Stimulated activated memory B cell treated with anti-CD40 and anti-IgM and Interleukin-4, amounts not matched to agents 10 μg/mL and 1 μg/mL and 100 μg/mL, for 72 hours (primary cell): ENCODE data around the gene RNF17.
"Not testable (repeated sequence)": the region's sequence is repeated elsewhere in the genome, so short reads cannot be mapped to it uniquely, and the experiment has no call there.

ENCODE experiments used
- ATAC-seq: fragments of 150-1000 bp; cut with Tn5 transposase; 2 replicates; pipeline ENCODE4 v1.10.0; 2021
- H3K27ac Mint-ChIP-seq: one replicate; pipeline ENCODE4 v1.8.0; 2022; ENCODE audit warnings: mild to moderate bottlenecking, mixed read lengths
- H3K27me3 Mint-ChIP-seq: one replicate; pipeline ENCODE4 v1.8.0; 2022; ENCODE audit warnings: mixed read lengths
- H3K36me3 Mint-ChIP-seq: one replicate; pipeline ENCODE4 v1.8.0; 2022; ENCODE audit warnings: mixed read lengths
- H3K4me1 Mint-ChIP-seq: one replicate; pipeline ENCODE4 v1.8.0; 2022; ENCODE audit warnings: mixed read lengths
- H3K4me3 Mint-ChIP-seq: one replicate; pipeline ENCODE4 v1.8.0; 2022; ENCODE audit warnings: mild to moderate bottlenecking, moderate library complexity, mixed read lengths
- H3K9me3 Mint-ChIP-seq: one replicate; pipeline ENCODE4 v1.8.0; 2022; ENCODE audit warnings: mixed read lengths

RNF17 gene, protein sequence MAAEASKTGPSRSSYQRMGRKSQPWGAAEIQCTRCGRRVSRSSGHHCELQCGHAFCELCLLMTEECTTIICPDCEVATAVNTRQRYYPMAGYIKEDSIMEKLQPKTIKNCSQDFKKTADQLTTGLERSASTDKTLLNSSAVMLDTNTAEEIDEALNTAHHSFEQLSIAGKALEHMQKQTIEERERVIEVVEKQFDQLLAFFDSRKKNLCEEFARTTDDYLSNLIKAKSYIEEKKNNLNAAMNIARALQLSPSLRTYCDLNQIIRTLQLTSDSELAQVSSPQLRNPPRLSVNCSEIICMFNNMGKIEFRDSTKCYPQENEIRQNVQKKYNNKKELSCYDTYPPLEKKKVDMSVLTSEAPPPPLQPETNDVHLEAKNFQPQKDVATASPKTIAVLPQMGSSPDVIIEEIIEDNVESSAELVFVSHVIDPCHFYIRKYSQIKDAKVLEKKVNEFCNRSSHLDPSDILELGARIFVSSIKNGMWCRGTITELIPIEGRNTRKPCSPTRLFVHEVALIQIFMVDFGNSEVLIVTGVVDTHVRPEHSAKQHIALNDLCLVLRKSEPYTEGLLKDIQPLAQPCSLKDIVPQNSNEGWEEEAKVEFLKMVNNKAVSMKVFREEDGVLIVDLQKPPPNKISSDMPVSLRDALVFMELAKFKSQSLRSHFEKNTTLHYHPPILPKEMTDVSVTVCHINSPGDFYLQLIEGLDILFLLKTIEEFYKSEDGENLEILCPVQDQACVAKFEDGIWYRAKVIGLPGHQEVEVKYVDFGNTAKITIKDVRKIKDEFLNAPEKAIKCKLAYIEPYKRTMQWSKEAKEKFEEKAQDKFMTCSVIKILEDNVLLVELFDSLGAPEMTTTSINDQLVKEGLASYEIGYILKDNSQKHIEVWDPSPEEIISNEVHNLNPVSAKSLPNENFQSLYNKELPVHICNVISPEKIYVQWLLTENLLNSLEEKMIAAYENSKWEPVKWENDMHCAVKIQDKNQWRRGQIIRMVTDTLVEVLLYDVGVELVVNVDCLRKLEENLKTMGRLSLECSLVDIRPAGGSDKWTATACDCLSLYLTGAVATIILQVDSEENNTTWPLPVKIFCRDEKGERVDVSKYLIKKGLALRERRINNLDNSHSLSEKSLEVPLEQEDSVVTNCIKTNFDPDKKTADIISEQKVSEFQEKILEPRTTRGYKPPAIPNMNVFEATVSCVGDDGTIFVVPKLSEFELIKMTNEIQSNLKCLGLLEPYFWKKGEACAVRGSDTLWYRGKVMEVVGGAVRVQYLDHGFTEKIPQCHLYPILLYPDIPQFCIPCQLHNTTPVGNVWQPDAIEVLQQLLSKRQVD (N-terminal part only)

DNA sequence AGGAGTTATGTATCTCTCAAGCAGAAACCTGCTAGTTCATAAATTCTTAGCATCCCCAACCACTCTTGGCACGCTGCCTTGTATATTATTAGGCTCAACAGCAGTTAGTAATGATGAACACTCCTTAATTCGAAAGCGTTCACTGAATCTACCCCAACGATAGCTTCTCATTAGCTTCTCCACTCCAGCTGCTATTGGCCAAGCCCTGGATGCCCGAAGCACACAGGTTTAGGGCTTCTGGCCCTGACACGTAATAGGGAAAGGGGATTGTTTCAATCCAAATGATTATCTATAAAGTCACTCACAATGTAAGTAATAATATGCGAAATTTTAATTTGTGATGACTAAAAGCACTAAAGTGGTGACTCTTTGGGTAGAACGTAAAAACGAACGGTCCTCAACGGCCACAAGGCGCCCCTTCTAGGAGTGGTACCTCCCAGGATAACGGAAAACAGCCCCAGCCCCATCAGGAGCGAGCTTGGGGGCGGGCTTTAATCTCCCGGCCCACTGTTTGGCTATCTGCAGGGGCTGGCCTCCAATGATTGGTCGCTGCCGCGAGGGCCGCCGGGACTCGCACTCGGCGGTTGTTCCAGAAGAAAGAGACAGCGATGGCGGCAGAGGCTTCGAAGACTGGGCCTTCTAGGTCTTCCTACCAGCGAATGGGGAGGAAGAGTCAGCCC lies at the start of gene RNF17:
Gene RNF17, plus strand, starts transcription at position 574 of the 680 bp plus-strand sequence. Its CDS starts 35 bp downstream, at position 609.
- Mint-ChIP-seq H3K27me3 (peaks cover 10% of the 10 kb centered on the region), H3K4me3 (no peak within 1 kb of the TSS), H3K4me1 (no peaks in the 10 kb centered on the region), H3K27ac (no peak within 1 kb of the TSS), H3K36me3 (no peaks in the 10 kb centered on the region), H3K9me3 (no peaks in the 10 kb centered on the region)
- no peak for ATAC-seq

DNA sequence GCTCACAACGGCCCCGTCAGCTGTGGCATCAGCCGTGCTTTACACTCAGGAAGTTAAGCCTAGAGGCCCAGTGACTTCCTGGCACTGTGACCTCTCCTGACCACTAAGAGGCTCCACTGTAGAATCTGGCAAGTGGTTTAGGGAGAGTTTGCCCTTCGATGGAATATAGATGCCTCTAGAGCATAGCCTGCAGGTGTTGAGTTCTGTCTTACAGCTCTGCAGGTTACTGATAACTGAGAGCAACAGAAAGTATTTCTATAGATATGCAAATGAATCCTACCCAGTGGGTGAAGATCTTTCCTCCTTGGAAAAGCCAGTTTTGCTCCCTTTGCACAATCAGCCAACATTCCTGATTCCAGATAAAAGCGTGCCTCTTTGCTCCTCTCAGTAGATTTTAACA lies 48.0 kb upstream of the RNF17 start:
- Mint-ChIP-seq H3K36me3 (no peaks in the 10 kb centered on the region), H3K9me3 (no peaks in the 10 kb centered on the region), H3K27ac (no peak overlapping the region), H3K27me3 (peaks cover 38% of the 10 kb centered on the region), H3K4me1 (no peaks in the 10 kb centered on the region), H3K4me3 (no peak overlapping the region)
- ATAC-seq = no peak

DNA sequence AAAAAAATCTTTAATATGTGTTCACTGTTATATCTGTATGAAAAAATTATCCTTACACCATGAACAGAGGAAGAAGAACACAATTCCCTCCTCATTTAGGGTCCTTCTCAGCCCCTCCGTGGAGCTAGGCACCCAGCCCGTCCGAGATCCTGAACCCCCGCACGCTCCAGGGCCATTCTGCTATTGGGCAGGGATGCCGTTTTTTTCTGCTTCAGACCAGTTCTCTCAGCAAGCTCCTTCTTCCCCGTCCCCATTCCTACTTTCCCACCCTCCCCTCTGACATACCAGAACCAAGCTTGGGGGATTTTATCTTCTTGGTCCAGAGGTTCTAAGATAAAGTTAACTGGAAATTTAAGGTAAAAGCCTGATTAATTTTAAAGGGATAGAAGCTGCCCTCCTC lies 47.5 kb upstream of the RNF17 start:
- no peak for ATAC-seq
- H3K27me3 Mint-ChIP-seq = peaks cover 38% of the 10 kb centered on the region
- H3K36me3 Mint-ChIP-seq = no peaks in the 10 kb centered on the region
- H3K9me3 Mint-ChIP-seq = no peaks in the 10 kb centered on the region
- H3K27ac Mint-ChIP-seq = no peak overlapping the region
- H3K4me1 Mint-ChIP-seq = no peaks in the 10 kb centered on the region
- no peak overlapping the region for H3K4me3 Mint-ChIP-seq

DNA sequence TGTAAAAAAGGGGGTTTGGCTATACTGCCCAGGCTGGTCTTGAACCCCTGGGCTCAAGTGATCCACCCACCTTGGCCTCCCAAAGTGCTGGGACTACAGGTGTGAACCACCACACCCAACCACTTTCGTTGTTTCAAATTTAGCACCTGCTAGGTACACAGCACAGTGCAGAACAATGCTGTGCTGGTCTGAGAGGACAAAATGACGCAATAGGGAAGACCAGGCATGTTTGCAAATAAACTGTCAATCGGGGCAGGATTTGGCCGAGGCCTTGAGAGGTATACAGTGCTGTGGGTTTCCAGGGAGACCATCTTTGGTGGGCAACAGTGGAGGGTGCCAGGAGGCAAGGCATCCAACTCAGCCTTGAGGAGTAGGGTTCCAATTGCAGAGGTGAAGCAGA lies 46.8 kb upstream of the RNF17 start:
- H3K4me3 Mint-ChIP-seq = no peak overlapping the region
- H3K9me3 Mint-ChIP-seq = no peaks in the 10 kb centered on the region
- no peaks in the 10 kb centered on the region for H3K36me3 Mint-ChIP-seq
- peaks cover 38% of the 10 kb centered on the region for H3K27me3 Mint-ChIP-seq
- H3K27ac Mint-ChIP-seq = no peak overlapping the region
- no peaks in the 10 kb centered on the region for H3K4me1 Mint-ChIP-seq
- ATAC-seq = no peak

DNA sequence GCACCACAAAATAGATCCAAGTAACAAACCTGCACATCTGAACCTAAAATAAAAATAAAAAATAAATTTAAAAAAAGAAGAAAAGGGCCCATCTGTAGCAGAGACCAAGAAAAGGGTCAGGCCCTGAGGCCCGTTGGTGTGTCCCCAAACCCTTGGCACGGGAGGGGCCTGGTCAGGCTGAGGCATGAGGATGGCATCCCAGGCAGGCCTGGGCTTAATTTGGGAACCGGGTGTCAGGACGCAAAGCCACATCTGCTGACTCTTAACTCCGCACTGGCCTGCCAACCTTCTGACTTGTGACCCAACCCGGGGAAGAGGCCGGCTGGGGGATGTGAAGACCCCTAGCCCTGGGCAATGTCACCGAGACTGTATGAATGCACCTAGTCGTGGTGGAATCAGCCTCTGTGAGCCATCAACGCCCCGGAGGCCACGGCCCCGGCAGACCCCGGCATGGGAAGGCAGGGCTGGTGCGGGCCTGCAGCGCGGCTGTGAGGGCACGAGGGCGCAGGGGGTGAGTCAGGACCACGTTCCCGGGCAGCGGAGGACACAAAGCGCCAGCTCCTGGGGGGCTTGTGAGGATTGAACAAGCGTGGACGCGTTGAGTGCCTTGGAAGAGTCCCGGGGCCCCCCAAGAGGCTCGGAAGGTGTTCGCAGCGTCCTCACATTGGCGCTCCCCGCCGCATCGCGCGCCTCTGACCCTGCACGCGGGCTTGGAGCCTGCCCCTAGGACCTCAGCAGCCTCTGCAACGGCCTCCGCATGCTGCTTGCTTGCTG lies 45.6 kb upstream of the RNF17 start:
- Mint-ChIP-seq H3K27ac (no peak overlapping the region), H3K4me3 (no peak overlapping the region), H3K9me3 (no peaks in the 10 kb centered on the region), H3K36me3 (no peaks in the 10 kb centered on the region), H3K4me1 (no peaks in the 10 kb centered on the region), H3K27me3 (peaks cover 41% of the 10 kb centered on the region)
- ATAC-seq = no peak

DNA sequence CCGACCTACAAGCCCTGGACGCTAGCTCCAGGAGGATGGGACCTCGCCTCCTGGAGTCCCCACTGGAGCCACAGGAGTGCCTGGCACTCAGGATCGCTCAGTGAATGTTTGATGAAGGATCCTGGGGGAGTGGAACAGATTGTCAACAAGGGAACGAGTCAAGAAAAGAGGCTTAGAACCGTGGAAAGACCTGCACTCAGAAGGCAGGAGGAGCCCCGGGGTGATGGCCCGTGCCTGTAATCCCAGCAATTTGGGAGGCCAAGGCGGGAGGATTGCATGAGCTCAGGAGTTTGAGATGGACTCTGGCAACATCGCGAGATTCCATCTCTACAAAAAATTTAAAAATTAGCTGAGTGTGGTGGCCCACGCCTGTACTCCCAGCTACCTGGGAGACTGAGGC lies 44.8 kb upstream of the RNF17 start:
- no peaks in the 10 kb centered on the region for H3K36me3 Mint-ChIP-seq
- no peak for ATAC-seq
- no peaks in the 10 kb centered on the region for H3K9me3 Mint-ChIP-seq
- H3K4me3 Mint-ChIP-seq = no peak overlapping the region
- no peaks in the 10 kb centered on the region for H3K4me1 Mint-ChIP-seq
- peaks cover 49% of the 10 kb centered on the region for H3K27me3 Mint-ChIP-seq
- no peak overlapping the region for H3K27ac Mint-ChIP-seq

DNA sequence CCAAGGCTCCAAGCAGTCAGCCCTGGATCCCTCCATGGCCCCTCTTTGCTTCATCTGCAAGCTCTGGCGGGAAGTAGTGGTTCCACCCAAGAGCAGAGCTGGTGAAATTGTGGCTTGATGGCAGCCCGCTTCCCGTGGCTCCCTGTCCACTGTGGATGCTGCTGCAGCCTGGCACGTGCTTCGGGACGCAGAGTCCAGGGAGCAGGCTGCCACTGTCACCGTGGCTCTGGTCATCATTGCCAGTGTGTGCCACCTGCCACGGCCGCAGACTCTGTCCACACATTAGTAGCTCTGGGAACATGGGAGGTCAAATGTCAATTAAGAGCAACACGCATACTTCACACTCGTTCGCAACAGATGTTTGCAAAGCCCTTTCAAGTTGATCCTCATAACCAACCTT lies 40.8 kb upstream of the RNF17 start:
- H3K27me3 Mint-ChIP-seq = peaks cover 47% of the 10 kb centered on the region
- ATAC-seq = no peak
- H3K9me3 Mint-ChIP-seq = no peaks in the 10 kb centered on the region
- H3K4me1 Mint-ChIP-seq = no peaks in the 10 kb centered on the region
- H3K36me3 Mint-ChIP-seq = no peaks in the 10 kb centered on the region
- no peak overlapping the region for H3K4me3 Mint-ChIP-seq
- no peak overlapping the region for H3K27ac Mint-ChIP-seq

DNA sequence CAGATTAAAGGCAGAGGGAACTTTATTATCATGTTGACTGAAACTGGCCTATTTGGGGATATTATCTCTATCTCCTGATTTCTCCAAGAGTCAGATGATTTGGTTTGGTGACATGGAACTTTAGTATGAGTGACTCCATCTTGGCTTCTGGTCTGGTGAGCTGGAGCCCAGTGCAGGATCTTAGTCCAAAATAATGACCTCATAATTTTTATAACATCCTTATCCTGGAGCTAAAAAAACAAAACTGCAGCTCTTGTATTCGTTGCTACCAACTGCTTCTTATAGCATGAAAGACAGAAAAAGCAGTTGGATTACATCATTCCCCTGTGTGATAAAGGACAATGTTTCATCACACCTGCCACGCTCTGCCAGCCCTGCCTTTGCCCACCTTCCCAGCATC lies 39.3 kb upstream of the RNF17 start:
- H3K9me3 Mint-ChIP-seq = no peaks in the 10 kb centered on the region
- peaks cover 42% of the 10 kb centered on the region for H3K27me3 Mint-ChIP-seq
- no peaks in the 10 kb centered on the region for H3K4me1 Mint-ChIP-seq
- no peaks in the 10 kb centered on the region for H3K36me3 Mint-ChIP-seq
- no peak for ATAC-seq
- H3K27ac Mint-ChIP-seq = no peak overlapping the region
- H3K4me3 Mint-ChIP-seq = no peak overlapping the region

DNA sequence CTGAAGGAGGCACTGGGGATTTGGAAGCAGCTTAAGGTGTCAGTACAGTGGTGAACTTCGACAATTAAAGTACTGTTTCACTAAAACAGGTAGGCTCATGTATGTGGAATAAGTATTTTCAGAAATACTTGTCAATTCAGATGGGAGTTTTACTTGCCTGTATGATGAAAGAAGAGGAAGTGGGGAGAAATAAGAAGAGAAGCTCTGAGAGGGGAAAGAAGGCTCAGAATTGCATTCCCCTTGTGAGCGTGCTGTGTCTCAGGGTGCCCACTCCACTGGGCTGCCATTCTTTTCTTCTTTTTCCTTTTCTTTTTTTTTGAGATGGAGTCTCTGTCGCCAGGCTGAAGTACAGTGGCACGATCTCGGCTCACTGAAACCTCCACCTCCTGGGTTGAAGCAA lies 38.6 kb upstream of the RNF17 start:
- Mint-ChIP-seq H3K36me3 (no peaks in the 10 kb centered on the region), H3K4me1 (no peaks in the 10 kb centered on the region), H3K4me3 (no peak overlapping the region), H3K9me3 (no peaks in the 10 kb centered on the region), H3K27me3 (peaks cover 38% of the 10 kb centered on the region), H3K27ac (no peak overlapping the region)
- ATAC-seq = no peak

DNA sequence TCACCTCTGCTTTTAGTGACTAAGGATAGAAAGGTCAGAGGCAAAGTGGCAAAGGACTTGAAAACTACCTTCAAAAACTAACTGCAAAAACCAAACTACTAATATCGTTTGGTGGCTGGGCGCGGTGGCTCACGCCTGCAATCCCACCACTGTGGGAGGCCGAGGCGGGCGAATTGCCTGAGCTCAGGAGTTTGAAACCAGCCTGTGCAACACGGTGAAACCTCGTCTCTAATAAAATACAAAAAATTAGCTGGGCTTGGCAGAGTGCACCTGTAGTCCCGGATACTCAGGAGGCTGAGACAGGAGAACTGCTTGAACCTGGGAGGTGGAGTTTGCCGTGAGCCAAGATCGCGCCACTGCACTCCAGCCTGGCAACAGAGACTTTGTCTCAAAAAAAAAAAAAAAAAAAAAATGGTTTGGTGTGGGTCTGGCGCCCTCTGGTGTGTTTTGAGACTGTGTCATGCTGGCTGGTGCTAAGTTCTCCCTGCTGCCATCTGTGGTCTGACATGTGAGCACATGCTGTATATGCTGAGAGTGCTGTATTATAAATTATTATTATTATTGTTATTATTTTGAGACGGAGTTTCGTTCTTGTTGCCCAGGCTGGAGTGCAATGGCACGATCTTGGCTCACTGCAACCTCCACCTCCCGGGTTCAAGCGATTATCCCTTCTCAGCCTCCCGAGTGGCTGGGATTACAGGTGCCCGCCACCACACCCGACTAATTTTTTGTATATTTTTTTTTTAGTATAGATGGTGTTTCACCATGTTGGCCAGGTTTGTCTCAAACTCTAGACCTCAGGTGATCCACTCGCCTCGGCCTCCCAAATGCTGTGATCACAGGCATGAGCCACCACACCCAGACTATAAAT lies 36.0 kb upstream of the RNF17 start:
- peaks cover 11% of the 10 kb centered on the region for H3K4me1 Mint-ChIP-seq
- peaks cover 8% of the 10 kb centered on the region for H3K9me3 Mint-ChIP-seq
- H3K4me3 Mint-ChIP-seq = no peak overlapping the region
- H3K27me3 Mint-ChIP-seq = peaks cover 38% of the 10 kb centered on the region
- no peaks in the 10 kb centered on the region for H3K36me3 Mint-ChIP-seq
- ATAC-seq = peak; percentile 91
- H3K27ac Mint-ChIP-seq = no peak overlapping the region

DNA sequence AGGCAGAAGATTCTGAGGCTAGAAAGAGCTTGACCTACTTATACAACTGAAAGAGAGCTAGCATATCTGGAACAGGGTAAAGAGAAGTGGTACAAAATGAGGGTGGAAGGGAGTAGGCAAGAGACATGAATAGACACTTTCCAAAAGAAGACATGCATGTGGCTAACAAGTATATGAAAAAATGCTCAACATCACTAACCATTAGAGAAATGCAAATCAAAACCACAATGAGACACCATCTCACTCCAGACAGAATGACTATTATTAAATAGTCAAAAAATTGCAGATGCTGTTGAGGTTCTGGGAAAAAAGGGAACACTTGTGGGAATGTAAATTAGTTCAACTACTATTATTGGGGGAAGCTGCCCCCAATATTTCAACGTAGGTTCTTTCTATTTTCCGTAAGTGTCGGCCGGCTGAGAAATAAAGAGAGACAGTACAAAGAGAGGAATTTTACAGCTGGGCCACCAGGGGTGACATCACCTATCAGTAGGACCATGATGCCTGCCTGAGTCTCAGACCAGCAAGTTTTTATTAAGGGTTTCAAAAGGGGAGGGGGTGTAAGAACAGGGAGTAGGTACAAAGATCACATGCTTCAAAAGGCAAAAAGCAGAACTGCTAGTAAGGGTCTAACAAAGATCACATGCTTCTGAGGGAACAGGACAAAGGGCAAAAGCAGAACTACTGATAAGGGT lies 32.9 kb upstream of the RNF17 start:
- Mint-ChIP-seq H3K4me1 (peaks cover 11% of the 10 kb centered on the region), H3K27me3 (peaks cover 19% of the 10 kb centered on the region), H3K27ac (peak overlapping the region; percentile 48)
- ATAC-seq = peak; percentile 70
- not testable (repeated sequence) for H3K9me3 Mint-ChIP-seq, H3K36me3 Mint-ChIP-seq, H3K4me3 Mint-ChIP-seq

DNA sequence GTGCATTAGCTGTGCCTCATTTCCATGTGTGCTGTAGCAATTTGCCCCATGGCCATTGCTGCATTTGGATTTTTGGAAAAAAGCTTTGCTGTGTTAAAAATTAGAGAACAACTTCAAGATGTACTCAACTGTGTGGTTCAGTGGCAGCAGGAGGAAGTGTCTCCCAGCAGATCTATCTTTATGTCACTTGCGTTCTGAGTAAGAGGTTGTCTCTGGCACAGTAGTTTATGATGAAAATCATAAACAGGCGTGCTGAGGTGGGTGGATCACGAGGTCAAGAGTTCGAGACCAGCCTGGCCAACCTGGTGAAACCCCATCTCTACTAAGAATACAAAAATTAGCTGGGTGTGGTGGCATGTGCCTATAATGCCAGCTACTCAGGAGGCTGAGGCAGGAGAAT lies 29.0 kb upstream of the RNF17 start:
- ATAC-seq = no peak
- peaks cover 11% of the 10 kb centered on the region for H3K4me1 Mint-ChIP-seq
- no peaks in the 10 kb centered on the region for H3K36me3 Mint-ChIP-seq
- H3K27me3 Mint-ChIP-seq = no peaks in the 10 kb centered on the region
- H3K4me3 Mint-ChIP-seq = no peak overlapping the region
- no peak overlapping the region for H3K27ac Mint-ChIP-seq
- H3K9me3 Mint-ChIP-seq = peaks cover 8% of the 10 kb centered on the region

DNA sequence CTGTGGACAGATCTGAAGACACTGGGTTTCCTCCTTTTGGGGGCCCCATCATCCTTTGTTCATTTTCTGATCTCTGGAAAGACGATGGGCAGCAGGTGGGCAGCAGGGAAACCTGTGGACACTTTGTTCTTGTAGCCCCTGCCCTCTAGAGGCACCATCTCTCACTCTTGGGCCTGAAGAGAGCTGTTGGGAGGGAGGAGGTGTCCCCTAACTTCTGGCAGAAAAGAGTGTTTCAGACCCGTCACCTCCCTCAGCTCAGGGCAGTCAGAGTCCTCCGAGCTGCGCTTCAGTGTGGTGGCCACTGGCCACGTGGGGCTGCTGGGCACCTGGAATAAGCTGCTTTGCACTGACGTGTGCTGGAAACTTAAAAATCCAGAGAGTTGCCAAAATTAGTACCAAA lies 26.9 kb upstream of the RNF17 start:
- no peaks in the 10 kb centered on the region for H3K27me3 Mint-ChIP-seq

More for the DNA sequence above, 26.9 kb upstream of the RNF17 start:
- Mint-ChIP-seq H3K9me3 (no peaks in the 10 kb centered on the region), H3K4me1 (no peaks in the 10 kb centered on the region), H3K36me3 (no peaks in the 10 kb centered on the region), H3K4me3 (no peak overlapping the region), H3K27ac (no peak overlapping the region)
- no peak for ATAC-seq
